ENCODE results near the gene DLGAP1.

Gene DLGAP1

GRCh38 chr18:4232656-4233055, 222.5 kb downstream of the DLGAP1 start:
- no peak for TF ChIP-seq CTCF (conservative IDR thresholded peaks at IDR 0.05; ENCODE audit: control insufficient read depth, insufficient read depth, low read depth, low read length)
- no peak for DNase-seq (ENCODE audit: low read depth)
- H3K4me3 ChIP-seq (ENCODE audit: control insufficient read depth, low read depth, low read length), result no peak overlapping the region

- TF ChIP-seq CTCF (conservative IDR thresholded peaks at IDR 0.05; ENCODE audit: control insufficient read depth, insufficient read depth, low read depth, low read length), result no peak
- no peak overlapping the region for H3K4me3 ChIP-seq (ENCODE audit: control insufficient read depth, low read depth, low read length)
- DNase-seq (ENCODE audit: low read depth), result no peak
Observed at GRCh38 chr18:4231260-4231659, 223.8 kb downstream of the DLGAP1 start.

- DNase-seq (ENCODE audit: low read depth), result no peak
- TF ChIP-seq CTCF (conservative IDR thresholded peaks at IDR 0.05; ENCODE audit: control insufficient read depth, insufficient read depth, low read depth, low read length), result no peak
- H3K4me3 ChIP-seq (ENCODE audit: control insufficient read depth, low read depth, low read length), result no peak overlapping the region
Observed at GRCh38 chr18:4230450-4231168, 224.5 kb downstream of the DLGAP1 start.

GRCh38 chr18:4224031-4224704, 230.9 kb downstream of the DLGAP1 start:
- no peak overlapping the region for H3K4me3 ChIP-seq (ENCODE audit: control insufficient read depth, low read depth, low read length)
- no peak for DNase-seq (ENCODE audit: low read depth)
- TF ChIP-seq CTCF (conservative IDR thresholded peaks at IDR 0.05; ENCODE audit: control insufficient read depth, insufficient read depth, low read depth, low read length), result no peak

- TF ChIP-seq CTCF (conservative IDR thresholded peaks at IDR 0.05; ENCODE audit: control insufficient read depth, insufficient read depth, low read depth, low read length), result no peak
Observed at GRCh38 chr18:4211111-4211837, 243.8 kb downstream of the DLGAP1 start.

GRCh38 chr18:4208366-4208765, 246.7 kb downstream of the DLGAP1 start:
- no peak overlapping the region for H3K4me3 ChIP-seq (ENCODE audit: control insufficient read depth, low read depth, low read length)
- TF ChIP-seq CTCF (conservative IDR thresholded peaks at IDR 0.05; ENCODE audit: control insufficient read depth, insufficient read depth, low read depth, low read length), result no peak
- no peak for DNase-seq (ENCODE audit: low read depth)

More at GRCh38 chr18:4211111-4211837, 243.8 kb downstream of the DLGAP1 start:
- no peak for DNase-seq (ENCODE audit: low read depth)
- no peak overlapping the region for H3K4me3 ChIP-seq (ENCODE audit: control insufficient read depth, low read depth, low read length)
